Neural cell (in vitro differentiated cells): Measurements from ENCODE around the gene PIK3C2A. TPM values are rescaled to one million over a fixed set of nuclear protein-coding genes. Genes with fewer than 3 reads are reported as not detected.

Source experiments
- H2AFZ ChIP-seq: fragments of 200-600, 300-800 bp; sonication (generic), shearing (Covaris generic); 2 replicates; pipeline ENCODE4 v1.6.0; 2014; ENCODE audit warnings: low read depth, mild to moderate bottlenecking, antibody characterized with exemption, low read length, moderate library complexity
- H3F3A ChIP-seq: fragments of 200-600 bp; shearing (Covaris generic); 2 replicates; pipeline ENCODE4 v1.6.1; 2016; ENCODE audit warnings: mild to moderate bottlenecking, moderate library complexity, mixed read lengths, antibody characterized with exemption, low read length; ENCODE audit not compliant: insufficient read depth, poor library complexity, severe bottlenecking
- H3K27ac ChIP-seq: fragments of 200-600, 300-800 bp; sonication (generic), shearing (Covaris generic); 2 replicates; pipeline ENCODE4 v1.5.1; 2014; ENCODE audit warnings: mild to moderate bottlenecking, low read length, moderate library complexity
- H3K27me3 ChIP-seq: fragments of 300-800, 200-600 bp; sonication (generic), shearing (Covaris generic); 2 replicates; pipeline ENCODE4 v1.6.0; 2014; ENCODE audit warnings: mild to moderate bottlenecking, low read depth, low read length, moderate library complexity; ENCODE audit not compliant: insufficient read depth
- H3K36me3 ChIP-seq: fragments of 300-800, 200-600 bp; sonication (generic), shearing (Covaris generic); 2 replicates; pipeline ENCODE4 v1.5.1; 2014; ENCODE audit warnings: mild to moderate bottlenecking, antibody characterized with exemption, low read length, moderate library complexity; ENCODE audit not compliant: insufficient read depth
- H3K4me2 ChIP-seq: fragments of 300-800, 200-600 bp; sonication (generic), shearing (Covaris generic); 2 replicates; pipeline ENCODE4 v1.6.0; 2014; ENCODE audit warnings: mild to moderate bottlenecking, low read length
- H3K4me3 ChIP-seq: fragments of 300-800, 200-600 bp; sonication (generic), shearing (Covaris generic); 2 replicates; pipeline ENCODE4 v1.5.1; 2014; ENCODE audit warnings: mild to moderate bottlenecking, low read length, moderate library complexity
- H3K79me2 ChIP-seq: fragments of 200-600 bp; shearing (Covaris generic); replicated peaks from 2 replicates; pipeline ENCODE4 v1.6.0; 2014; ENCODE audit warnings: mild to moderate bottlenecking, low read length, moderate library complexity; ENCODE audit not compliant: insufficient read depth
- H3K9ac ChIP-seq: fragments of 300-800, 200-600 bp; sonication (generic), shearing (Covaris generic); 2 replicates; pipeline ENCODE4 v1.6.1; 2016; ENCODE audit warnings: mild to moderate bottlenecking, low read length, mixed read lengths
- H3K9me2 ChIP-seq: fragments of 200-600 bp; shearing (Covaris generic); 2 replicates; pipeline ENCODE4 v1.6.1; 2016; ENCODE audit warnings: mild to moderate bottlenecking, low read length, mixed read lengths; ENCODE audit not compliant: insufficient read depth
- H3K9me3 ChIP-seq: fragments of 200-600, 300-800 bp; sonication (generic), shearing (Covaris generic); 2 replicates; pipeline ENCODE4 v1.6.1; 2016; ENCODE audit warnings: mild to moderate bottlenecking, mixed run types, low read length, moderate library complexity, mixed read lengths
- H4K20me1 ChIP-seq: fragments of 200-600 bp; shearing (Covaris generic); 2 replicates; pipeline ENCODE4 v1.6.1; 2016; ENCODE audit warnings: mild to moderate bottlenecking, mixed run types; ENCODE audit not compliant: insufficient read depth
- CTCF ChIP-seq: fragments of 450-650 bp; IDR thresholded peaks from 2 replicates; pipeline ENCODE4 v1.5.1; 2014; ENCODE audit warnings: antibody characterized with exemption, mild to moderate bottlenecking, moderate library complexity; ENCODE audit not compliant: poor library complexity, severe bottlenecking
- EP300 ChIP-seq: fragments of 450-650 bp; conservative IDR thresholded peaks from 2 replicates; pipeline ENCODE4 v1.6.1; 2014; ENCODE audit warnings: antibody characterized with exemption, mild to moderate bottlenecking, moderate library complexity; ENCODE audit not compliant: poor library complexity, severe bottlenecking
- EZH2 ChIP-seq: fragments of 200-600, 300-800 bp; shearing (Covaris generic), sonication (generic); IDR thresholded peaks from 2 replicates; pipeline ENCODE4 v1.6.1; 2014; ENCODE audit warnings: antibody characterized with exemption, low read length, borderline replicate concordance, mild to moderate bottlenecking; ENCODE audit not compliant: insufficient read depth, poor library complexity, severe bottlenecking
- MXI1 ChIP-seq: fragments of 450-650 bp; conservative IDR thresholded peaks from 2 replicates; pipeline ENCODE4 v1.6.1; 2014; ENCODE audit warnings: antibody characterized with exemption, mild to moderate bottlenecking; ENCODE audit not compliant: poor library complexity, severe bottlenecking
- POLR2AphosphoS5 ChIP-seq: IDR thresholded peaks from 2 replicates; pipeline ENCODE4 v1.6.1; 2012
- RAD21 ChIP-seq: fragments of 450-650 bp; conservative IDR thresholded peaks from 2 replicates; pipeline ENCODE4 v1.6.1; 2014; ENCODE audit warnings: antibody characterized with exemption, mild to moderate bottlenecking, moderate library complexity
- REST ChIP-seq: IDR thresholded peaks from 2 replicates; pipeline ENCODE4 v1.6.1; 2012; ENCODE audit warnings: borderline replicate concordance
- SMC3 ChIP-seq: fragments of 450-650 bp; conservative IDR thresholded peaks from 2 replicates; pipeline ENCODE4 v1.6.1; 2014; ENCODE audit warnings: antibody characterized with exemption, mild to moderate bottlenecking, moderate library complexity; ENCODE audit not compliant: poor library complexity
- TAF1 ChIP-seq: IDR thresholded peaks from 2 replicates; pipeline ENCODE4 v1.6.1; 2012; ENCODE audit warnings: low read depth
- polyA plus RNA-seq: library from polyadenylated mRNA; depleted of rRNA; stranded (reverse); fragments of >200 nt; gene quantifications from 2 replicates; pipeline ENCODE4 v1.2.3, GENCODE V29; 2014

Gene PIK3C2A
- polyA plus RNA-seq, 1 donor from 2014 or later: 24.9 TPM

GRCh38 chr11:17257196-17257595 is 49.4 kb upstream of the PIK3C2A start:
- H3K36me3 ChIP-seq: no peaks in the 10 kb centered on the region
- no peaks in the 10 kb centered on the region for H3K9me2 ChIP-seq
- no peak overlapping the region for H3K9ac ChIP-seq
- no peaks in the 10 kb centered on the region for H3K79me2 ChIP-seq
- no peaks in the 10 kb centered on the region for H4K20me1 ChIP-seq
- H2AFZ ChIP-seq: no peak overlapping the region
- H3K4me2 ChIP-seq: no peak overlapping the region
- no peak for TF ChIP-seq TAF1
- no peak for TF ChIP-seq MXI1
- no peak for TF ChIP-seq CTCF
- TF ChIP-seq SMC3: no peak
- no peak for TF ChIP-seq EP300
- no peak for TF ChIP-seq EZH2
- TF ChIP-seq RAD21: no peak
- no peak for TF ChIP-seq POLR2AphosphoS5
- TF ChIP-seq REST: no peak
- H3K9me3 ChIP-seq: no peaks in the 10 kb centered on the region
- no peaks in the 10 kb centered on the region for H3F3A ChIP-seq
- no peak overlapping the region for H3K27ac ChIP-seq
- H3K4me3 ChIP-seq: no peak overlapping the region
- H3K27me3 ChIP-seq: no peaks in the 10 kb centered on the region

DNA sequence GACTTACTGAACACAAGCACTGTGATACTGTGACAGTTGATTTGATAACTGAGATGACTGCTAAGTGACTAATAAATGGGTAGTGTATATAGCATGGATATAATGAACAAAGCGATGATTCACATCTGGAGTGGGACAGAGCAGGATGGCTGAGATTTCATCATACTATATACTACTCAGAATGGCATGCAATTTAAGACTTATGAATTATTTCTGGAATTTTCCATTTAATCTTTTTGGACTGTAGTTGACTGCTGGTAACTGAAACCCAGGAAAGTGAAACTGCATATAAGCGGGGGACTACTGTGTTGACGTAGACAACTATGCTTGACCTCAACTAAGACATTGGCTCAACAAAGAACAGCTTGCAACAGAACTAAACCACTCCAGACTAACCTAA is 48.7 kb upstream of the PIK3C2A start:
- no peaks in the 10 kb centered on the region for H4K20me1 ChIP-seq
- no peak overlapping the region for H3K4me2 ChIP-seq

More for the DNA sequence above, 48.7 kb upstream of the PIK3C2A start:
- H3K27me3 ChIP-seq: no peaks in the 10 kb centered on the region
- no peaks in the 10 kb centered on the region for H3F3A ChIP-seq
- no peak overlapping the region for H2AFZ ChIP-seq
- no peak overlapping the region for H3K9ac ChIP-seq
- H3K9me2 ChIP-seq: no peaks in the 10 kb centered on the region
- H3K36me3 ChIP-seq: no peaks in the 10 kb centered on the region
- no peak overlapping the region for H3K27ac ChIP-seq
- H3K9me3 ChIP-seq: no peaks in the 10 kb centered on the region
- TF ChIP-seq CTCF: no peak
- TF ChIP-seq RAD21: no peak
- TF ChIP-seq TAF1: no peak
- no peak for TF ChIP-seq POLR2AphosphoS5
- no peak overlapping the region for H3K4me3 ChIP-seq
- H3K79me2 ChIP-seq: no peaks in the 10 kb centered on the region
